Stimulated activated CD8-positive, alpha-beta memory T cell treated with anti-CD3 and anti-CD28 coated beads, Interleukin-7, amount 100 ng/mL, for 48 hours (primary cell): ENCODE measurements around the gene RASGEF1C.

Source experiments
- DNase-seq, 2 donors: peaks; one replicate each; pipeline ENCODE4 v3.0.0-alpha.2; 2020; ENCODE audit warnings: low read depth in 1 of 2; ENCODE audit errors: extremely low read depth in 1 of 2

RASGEF1C gene

GRCh38 chr5:180187767-180188166, 21.2 kb downstream of the RASGEF1C start:
- no peak for DNase-seq

GRCh38 chr5:180180846-180181245, 28.2 kb downstream of the RASGEF1C start:
- DNase-seq = no peak

- DNase-seq = no peak
Observed at GRCh38 chr5:180180421-180180820, 28.6 kb downstream of the RASGEF1C start.

GRCh38 chr5:180179442-180180420, 29.3 kb downstream of the RASGEF1C start:
- DNase-seq = no peak

GRCh38 chr5:180178531-180179441, 30.2 kb downstream of the RASGEF1C start:
- no peak for DNase-seq

GRCh38 chr5:180176191-180176590, 32.8 kb downstream of the RASGEF1C start:
- DNase-seq = no peak

- DNase-seq = no peak
Observed at GRCh38 chr5:180175015-180175431, 34.0 kb downstream of the RASGEF1C start.

GRCh38 chr5:180174587-180174972, 34.4 kb downstream of the RASGEF1C start:
- DNase-seq = no peak

GRCh38 chr5:180173875-180174586, 35.0 kb downstream of the RASGEF1C start:
- DNase-seq = no peak

GRCh38 chr5:180173198-180173544, 35.8 kb downstream of the RASGEF1C start:
- DNase-seq = no peak

- no peak for DNase-seq
Observed at GRCh38 chr5:180172447-180173197, 36.4 kb downstream of the RASGEF1C start.

GRCh38 chr5:180171568-180172094, 37.4 kb downstream of the RASGEF1C start:
- DNase-seq = no peak

GRCh38 chr5:180170810-180171567, 38.0 kb downstream of the RASGEF1C start:
- no peak for DNase-seq

- no peak for DNase-seq
Observed at GRCh38 chr5:180170106-180170809, 38.8 kb downstream of the RASGEF1C start.

GRCh38 chr5:180169248-180170105, 39.5 kb downstream of the RASGEF1C start:
- DNase-seq = no peak

GRCh38 chr5:180168758-180169157, 40.3 kb downstream of the RASGEF1C start:
- no peak for DNase-seq

- DNase-seq = no peak
Observed at GRCh38 chr5:180166176-180166575, 42.8 kb downstream of the RASGEF1C start.

- DNase-seq = no peak
Observed at GRCh38 chr5:180162304-180162661, 46.7 kb downstream of the RASGEF1C start.
